ENCODE measurements around the gene DOCK1.
"Not testable (repeated sequence)": the region's sequence is repeated elsewhere in the genome, so short reads cannot be mapped to it uniquely, and the experiment has no call there.

DOCK1 gene

DNA sequence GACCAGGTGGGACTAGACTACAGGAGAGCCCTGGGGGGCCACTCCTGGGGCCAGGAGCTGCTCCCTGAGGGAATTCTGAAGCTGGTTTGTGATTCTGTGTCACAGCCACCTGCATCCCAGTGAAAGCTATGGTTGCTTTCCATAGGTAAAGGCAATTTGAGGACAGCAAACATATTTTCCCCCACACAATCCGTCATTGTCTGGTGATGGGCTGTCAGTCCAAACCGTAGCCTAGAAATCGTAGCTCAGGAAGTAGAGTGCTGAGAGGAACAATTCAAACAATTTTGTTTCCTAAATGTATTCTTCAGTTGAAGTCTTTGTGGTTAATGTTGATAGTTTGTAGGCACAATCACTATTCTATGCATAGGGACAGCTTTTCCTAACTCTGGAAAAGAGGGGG lies 397.1 kb downstream of the DOCK1 start:
- H3K36me3 Mint-ChIP-seq = no peaks in the 10 kb centered on the region
- H3K27ac Mint-ChIP-seq = no peak overlapping the region
- peaks cover 55% of the 10 kb centered on the region for H3K27me3 Mint-ChIP-seq
- H3K4me3 Mint-ChIP-seq = no peak overlapping the region
- H3K9me3 Mint-ChIP-seq = no peaks in the 10 kb centered on the region
- H3K4me1 Mint-ChIP-seq = no peaks in the 10 kb centered on the region
- DNase-seq = no peak
- CTCF ChIA-PET = no interaction called here

DNA sequence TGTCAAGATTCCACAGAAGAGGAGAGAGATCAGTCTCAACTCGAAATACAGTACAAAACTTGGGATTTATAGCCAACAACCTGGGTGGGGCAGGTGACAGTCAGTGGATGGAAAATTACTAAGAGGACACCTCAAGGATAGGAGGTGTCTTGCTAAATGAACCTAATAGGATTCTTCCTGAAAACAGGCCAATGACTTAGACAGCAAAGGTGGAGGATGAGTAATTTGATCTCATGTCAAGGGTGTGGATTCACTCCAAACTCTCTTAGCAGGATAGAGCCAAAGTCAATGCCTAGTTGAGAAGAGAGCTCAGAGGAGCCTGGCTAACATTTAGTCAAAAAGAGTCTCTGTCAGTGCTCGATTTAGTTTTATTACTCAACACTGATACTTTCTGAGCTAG lies 397.9 kb downstream of the DOCK1 start:
- Mint-ChIP-seq H3K27me3 (peaks cover 61% of the 10 kb centered on the region), H3K4me1 (no peaks in the 10 kb centered on the region), H3K9me3 (no peaks in the 10 kb centered on the region), H3K4me3 (no peak overlapping the region), H3K36me3 (no peaks in the 10 kb centered on the region), H3K27ac (no peak overlapping the region)
- CTCF ChIA-PET = no interaction called here
- no peak for DNase-seq

DNA sequence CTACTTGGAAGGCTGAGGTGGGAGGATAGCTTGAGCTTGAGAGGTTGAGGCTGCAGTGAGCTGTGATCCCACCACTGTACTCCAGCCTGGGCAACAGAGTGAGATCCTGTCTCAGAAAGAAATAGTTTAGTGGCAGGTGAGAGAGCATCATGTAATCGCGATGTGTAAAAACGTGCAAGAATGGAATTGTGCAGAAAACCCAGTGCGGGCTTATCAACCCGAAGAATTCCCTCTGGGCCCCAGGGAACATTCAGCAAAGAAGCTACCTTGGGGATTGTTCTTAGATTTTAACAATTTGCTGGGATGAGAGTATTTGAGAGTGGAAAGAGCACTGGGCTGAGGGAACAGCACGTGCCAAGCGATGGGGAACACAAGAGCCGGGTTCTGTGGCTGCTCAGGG lies 398.5 kb downstream of the DOCK1 start:
- no peaks in the 10 kb centered on the region for H3K4me1 Mint-ChIP-seq
- H3K27ac Mint-ChIP-seq = no peak overlapping the region
- no peaks in the 10 kb centered on the region for H3K9me3 Mint-ChIP-seq
- no peaks in the 10 kb centered on the region for H3K36me3 Mint-ChIP-seq
- CTCF ChIA-PET = no interaction called here
- peaks cover 56% of the 10 kb centered on the region for H3K27me3 Mint-ChIP-seq
- no peak overlapping the region for H3K4me3 Mint-ChIP-seq
- no peak for DNase-seq

DNA sequence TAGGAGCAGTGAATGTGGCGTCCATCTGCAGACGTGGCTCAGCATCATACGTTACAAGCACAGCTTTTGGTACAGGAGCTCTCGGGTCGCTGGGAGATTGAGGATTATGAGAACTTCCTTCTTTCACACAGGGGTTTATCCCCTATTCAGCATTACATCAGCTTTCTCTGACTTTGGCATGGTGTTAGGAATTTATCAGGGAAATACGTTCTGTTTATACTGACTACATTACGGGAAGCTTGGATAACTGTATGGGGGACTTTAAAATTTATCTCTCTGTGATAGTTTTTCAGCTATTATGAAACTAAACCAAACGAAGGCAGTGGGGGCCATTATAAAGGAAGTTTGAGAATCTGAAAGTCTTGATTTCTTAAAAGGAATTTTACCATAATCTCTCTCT lies 401.3 kb downstream of the DOCK1 start:
- Mint-ChIP-seq H3K27me3 (peaks cover 32% of the 10 kb centered on the region), H3K9me3 (no peaks in the 10 kb centered on the region), H3K27ac (no peak overlapping the region), H3K4me1 (no peaks in the 10 kb centered on the region), H3K4me3 (no peak overlapping the region), H3K36me3 (no peaks in the 10 kb centered on the region)
- no peak for DNase-seq
- CTCF ChIA-PET = interaction anchor here (0.7 kb wide), 1 partner anchor 9 kb away, joined by 3 read pairs; no protein-coding TSS in a partner anchor

DNA sequence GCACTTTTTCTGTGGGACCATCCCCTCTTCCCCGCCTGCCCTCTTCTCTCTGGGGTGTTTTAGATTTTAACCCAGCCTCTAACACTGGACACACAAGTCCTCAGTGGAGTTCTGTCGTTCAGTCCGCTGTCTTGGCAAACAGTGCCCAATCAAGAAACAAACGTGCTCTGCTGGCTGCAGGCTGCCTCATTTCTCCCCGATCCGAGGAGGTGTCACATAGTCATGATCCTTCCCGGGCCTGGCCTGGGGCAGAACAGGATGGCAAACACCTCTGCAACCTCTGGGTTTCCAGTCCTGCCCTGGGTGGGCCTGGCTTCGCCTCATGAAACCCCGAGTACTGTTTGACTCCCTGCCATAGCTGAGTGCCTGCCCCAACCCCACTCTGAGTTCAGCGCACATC lies 402.1 kb downstream of the DOCK1 start:
- H3K27me3 Mint-ChIP-seq = peaks cover 26% of the 10 kb centered on the region
- CTCF ChIA-PET = no interaction called here
- H3K4me1 Mint-ChIP-seq = no peaks in the 10 kb centered on the region
- H3K9me3 Mint-ChIP-seq = no peaks in the 10 kb centered on the region
- no peak overlapping the region for H3K27ac Mint-ChIP-seq
- no peak for DNase-seq
- no peak overlapping the region for H3K4me3 Mint-ChIP-seq
- no peaks in the 10 kb centered on the region for H3K36me3 Mint-ChIP-seq

DNA sequence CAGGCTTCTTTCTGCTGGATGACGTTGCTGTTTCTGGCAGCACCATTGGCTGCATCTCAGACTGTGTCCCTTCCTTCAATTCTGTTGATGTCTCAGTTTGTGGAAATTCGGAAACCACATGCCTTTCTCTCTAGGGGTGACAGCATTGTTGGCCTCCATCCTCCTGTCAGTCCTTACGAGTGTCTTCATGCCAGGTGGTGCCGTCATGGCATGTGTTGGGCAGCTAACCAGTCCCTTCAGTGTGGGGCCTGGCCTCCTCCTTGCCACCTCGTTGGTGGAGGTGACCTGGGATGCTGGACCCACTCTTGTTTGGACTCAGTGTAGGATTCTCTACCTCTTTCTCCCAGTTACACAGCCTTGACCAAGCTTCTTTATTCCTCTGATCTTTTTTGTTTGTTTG lies 402.8 kb downstream of the DOCK1 start:
- no peaks in the 10 kb centered on the region for H3K4me1 Mint-ChIP-seq
- H3K9me3 Mint-ChIP-seq = no peaks in the 10 kb centered on the region
- peaks cover 29% of the 10 kb centered on the region for H3K27me3 Mint-ChIP-seq
- H3K4me3 Mint-ChIP-seq = no peak overlapping the region
- CTCF ChIA-PET = no interaction called here
- peak overlapping the region; percentile 31 for H3K27ac Mint-ChIP-seq
- no peak for DNase-seq
- no peaks in the 10 kb centered on the region for H3K36me3 Mint-ChIP-seq

GRCh38 chr10:127309619-127310018 lies 404.4 kb downstream of the DOCK1 start:
- H3K4me1 Mint-ChIP-seq, H3K36me3 Mint-ChIP-seq, H3K4me3 Mint-ChIP-seq, H3K9me3 Mint-ChIP-seq, CTCF ChIA-PET, H3K27ac Mint-ChIP-seq, DNase-seq: not testable (repeated sequence)
- peaks cover 20% of the 10 kb centered on the region for H3K27me3 Mint-ChIP-seq

- CTCF ChIA-PET = no interaction called here
- Mint-ChIP-seq H3K9me3 (no peaks in the 10 kb centered on the region), H3K36me3 (no peaks in the 10 kb centered on the region), H3K4me1 (no peaks in the 10 kb centered on the region), H3K27ac (no peak overlapping the region), H3K27me3 (peaks cover 15% of the 10 kb centered on the region), H3K4me3 (no peak overlapping the region)
- no peak for DNase-seq
Observed at GRCh38 chr10:127310430-127310829, 405.2 kb downstream of the DOCK1 start.

DNA sequence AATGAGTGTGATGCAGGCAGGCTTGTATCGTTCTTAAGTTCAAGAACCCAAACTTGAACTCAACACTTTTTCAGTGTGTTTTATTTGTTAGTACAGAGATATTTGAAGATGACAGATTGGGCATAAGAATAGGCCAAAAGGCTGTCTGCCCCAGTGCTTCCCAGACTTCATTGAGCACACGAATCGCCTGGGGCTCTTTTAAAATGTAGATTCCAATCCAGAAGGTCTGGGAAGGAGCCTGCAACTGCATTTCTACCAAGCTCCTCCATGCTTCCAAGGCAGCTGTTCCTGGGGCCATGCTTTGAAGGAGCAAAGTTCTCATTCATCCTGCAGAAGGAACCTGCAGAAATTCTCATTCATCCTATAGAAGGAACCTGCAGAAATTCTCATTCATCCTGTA lies 405.7 kb downstream of the DOCK1 start:
- H3K9me3 Mint-ChIP-seq = no peaks in the 10 kb centered on the region
- DNase-seq = no peak
- H3K4me1 Mint-ChIP-seq = no peaks in the 10 kb centered on the region
- H3K27ac Mint-ChIP-seq = no peak overlapping the region
- H3K27me3 Mint-ChIP-seq = peaks cover 14% of the 10 kb centered on the region
- no peaks in the 10 kb centered on the region for H3K36me3 Mint-ChIP-seq
- H3K4me3 Mint-ChIP-seq = no peak overlapping the region
- CTCF ChIA-PET = no interaction called here

- Mint-ChIP-seq H3K4me3 (no peak overlapping the region), H3K9me3 (no peaks in the 10 kb centered on the region), H3K4me1 (no peaks in the 10 kb centered on the region), H3K27ac (no peak overlapping the region), H3K36me3 (no peaks in the 10 kb centered on the region), H3K27me3 (peaks cover 10% of the 10 kb centered on the region)
- no peak for DNase-seq
- CTCF ChIA-PET = no interaction called here
Observed at GRCh38 chr10:127313996-127314700, 408.9 kb downstream of the DOCK1 start.

- no peak overlapping the region for H3K4me3 Mint-ChIP-seq
- H3K27me3 Mint-ChIP-seq = peaks cover 10% of the 10 kb centered on the region
- no peaks in the 10 kb centered on the region for H3K9me3 Mint-ChIP-seq
- DNase-seq = no peak
- no peak overlapping the region for H3K27ac Mint-ChIP-seq
- CTCF ChIA-PET = no interaction called here
- no peaks in the 10 kb centered on the region for H3K4me1 Mint-ChIP-seq
- no peaks in the 10 kb centered on the region for H3K36me3 Mint-ChIP-seq
Observed at GRCh38 chr10:127314797-127315196, 409.6 kb downstream of the DOCK1 start.

DNA sequence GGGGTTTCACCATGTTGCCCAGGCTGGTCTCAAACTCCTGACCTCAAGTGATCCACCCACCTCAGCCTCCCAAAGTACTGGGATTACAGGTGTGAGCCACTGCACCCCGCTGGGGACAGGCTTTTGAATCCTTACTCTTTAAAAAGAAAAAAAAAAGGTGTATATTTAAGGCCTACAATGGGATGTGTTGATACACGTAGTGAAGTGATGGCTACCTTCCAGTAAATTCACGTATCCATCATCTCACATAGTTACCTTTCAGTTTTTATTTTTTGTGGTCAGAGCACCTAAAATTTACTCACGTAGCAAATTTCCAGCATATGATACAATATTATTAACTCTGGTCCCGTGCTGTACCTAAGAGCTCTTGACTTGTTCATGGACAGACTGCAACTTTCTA lies 410.7 kb downstream of the DOCK1 start:
- no peaks in the 10 kb centered on the region for H3K36me3 Mint-ChIP-seq
- DNase-seq = no peak
- H3K9me3 Mint-ChIP-seq = no peaks in the 10 kb centered on the region
- H3K27me3 Mint-ChIP-seq = peaks cover 10% of the 10 kb centered on the region
- H3K4me3 Mint-ChIP-seq = no peak overlapping the region
- H3K4me1 Mint-ChIP-seq = no peaks in the 10 kb centered on the region
- no peak overlapping the region for H3K27ac Mint-ChIP-seq
- CTCF ChIA-PET = no interaction called here

DNA sequence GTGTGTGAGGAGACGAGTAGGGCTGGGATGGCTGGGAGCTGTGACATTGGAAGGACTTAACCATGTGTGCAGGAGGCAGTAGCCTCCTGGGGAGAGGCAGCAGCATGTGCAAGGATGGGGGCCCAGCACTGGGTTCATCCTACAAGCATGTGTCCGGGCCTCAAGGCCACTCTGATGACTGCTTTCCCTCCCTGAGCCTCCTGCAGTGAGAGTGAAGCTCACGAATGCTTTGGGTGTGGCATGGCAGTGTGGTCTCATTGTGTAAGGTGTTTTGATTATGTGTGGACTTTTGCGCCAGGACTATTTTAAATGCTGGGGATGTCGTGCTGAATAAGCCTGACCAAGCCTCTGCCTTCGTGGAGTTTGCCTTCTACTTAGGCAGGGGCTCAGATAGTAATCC lies 413.2 kb downstream of the DOCK1 start:
- H3K9me3 Mint-ChIP-seq = no peaks in the 10 kb centered on the region
- peaks cover 8% of the 10 kb centered on the region for H3K27me3 Mint-ChIP-seq
- no peaks in the 10 kb centered on the region for H3K36me3 Mint-ChIP-seq
- H3K4me1 Mint-ChIP-seq = no peaks in the 10 kb centered on the region
- no peak overlapping the region for H3K4me3 Mint-ChIP-seq
- no peak overlapping the region for H3K27ac Mint-ChIP-seq
- CTCF ChIA-PET = no interaction called here
- no peak for DNase-seq

DNA sequence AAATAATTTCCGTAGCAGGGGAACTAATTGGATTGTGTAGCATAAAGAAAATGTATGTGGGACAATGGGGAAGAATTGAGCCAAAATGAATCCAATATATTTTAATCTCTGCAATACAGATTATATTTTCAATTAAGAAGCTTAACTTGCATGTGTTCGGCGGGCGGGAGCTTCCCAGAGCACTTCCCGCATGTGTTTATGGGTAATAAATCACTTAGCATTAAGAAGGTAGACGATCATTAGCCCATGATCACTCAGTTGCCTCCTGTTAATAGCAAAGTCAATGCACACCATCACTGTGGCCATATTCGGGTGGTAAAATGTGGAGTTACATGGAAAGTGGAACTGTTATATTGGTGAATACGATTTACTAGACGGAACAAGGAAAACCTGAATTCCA lies 414.0 kb downstream of the DOCK1 start:
- CTCF ChIA-PET = no interaction called here
- Mint-ChIP-seq H3K36me3 (no peaks in the 10 kb centered on the region), H3K27ac (no peak overlapping the region), H3K9me3 (no peaks in the 10 kb centered on the region), H3K4me1 (no peaks in the 10 kb centered on the region), H3K27me3 (peaks cover 11% of the 10 kb centered on the region), H3K4me3 (no peak overlapping the region)
- DNase-seq = no peak

DNA sequence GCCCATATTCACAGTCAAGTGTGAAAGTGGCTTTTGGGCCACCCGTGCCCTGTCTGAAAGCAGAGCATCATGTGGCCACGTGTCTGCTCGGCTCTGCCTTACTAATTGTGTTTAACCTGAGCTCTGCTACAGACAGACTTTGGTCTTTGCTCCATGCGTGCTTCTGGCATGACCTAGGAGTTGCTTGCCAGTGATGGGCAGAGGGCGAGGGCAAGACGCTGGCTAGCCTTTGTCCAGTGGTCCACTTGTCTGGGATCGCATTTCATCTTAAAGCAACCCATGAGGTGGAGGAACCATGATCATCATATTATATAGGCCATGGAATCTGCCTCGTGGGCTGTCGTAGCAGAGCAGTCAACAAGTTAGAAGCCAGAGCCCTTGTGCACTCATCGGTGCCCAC lies 414.5 kb downstream of the DOCK1 start:
- H3K36me3 Mint-ChIP-seq = no peaks in the 10 kb centered on the region
- no peak overlapping the region for H3K27ac Mint-ChIP-seq
- H3K4me1 Mint-ChIP-seq = no peaks in the 10 kb centered on the region
- DNase-seq = no peak
- H3K4me3 Mint-ChIP-seq = no peak overlapping the region
- H3K27me3 Mint-ChIP-seq = peaks cover 11% of the 10 kb centered on the region
- H3K9me3 Mint-ChIP-seq = no peaks in the 10 kb centered on the region
- CTCF ChIA-PET = no interaction called here

GRCh38 chr10:127320176-127320575 lies 414.9 kb downstream of the DOCK1 start:
- DNase-seq = no peak
- Mint-ChIP-seq H3K4me3 (no peak overlapping the region), H3K27ac (no peak overlapping the region), H3K36me3 (no peaks in the 10 kb centered on the region), H3K27me3 (peaks cover 11% of the 10 kb centered on the region), H3K4me1 (no peaks in the 10 kb centered on the region), H3K9me3 (no peaks in the 10 kb centered on the region)
- CTCF ChIA-PET = no interaction called here
